Measurements from ENCODE around the gene ADRM1.

Gene ADRM1

DNA sequence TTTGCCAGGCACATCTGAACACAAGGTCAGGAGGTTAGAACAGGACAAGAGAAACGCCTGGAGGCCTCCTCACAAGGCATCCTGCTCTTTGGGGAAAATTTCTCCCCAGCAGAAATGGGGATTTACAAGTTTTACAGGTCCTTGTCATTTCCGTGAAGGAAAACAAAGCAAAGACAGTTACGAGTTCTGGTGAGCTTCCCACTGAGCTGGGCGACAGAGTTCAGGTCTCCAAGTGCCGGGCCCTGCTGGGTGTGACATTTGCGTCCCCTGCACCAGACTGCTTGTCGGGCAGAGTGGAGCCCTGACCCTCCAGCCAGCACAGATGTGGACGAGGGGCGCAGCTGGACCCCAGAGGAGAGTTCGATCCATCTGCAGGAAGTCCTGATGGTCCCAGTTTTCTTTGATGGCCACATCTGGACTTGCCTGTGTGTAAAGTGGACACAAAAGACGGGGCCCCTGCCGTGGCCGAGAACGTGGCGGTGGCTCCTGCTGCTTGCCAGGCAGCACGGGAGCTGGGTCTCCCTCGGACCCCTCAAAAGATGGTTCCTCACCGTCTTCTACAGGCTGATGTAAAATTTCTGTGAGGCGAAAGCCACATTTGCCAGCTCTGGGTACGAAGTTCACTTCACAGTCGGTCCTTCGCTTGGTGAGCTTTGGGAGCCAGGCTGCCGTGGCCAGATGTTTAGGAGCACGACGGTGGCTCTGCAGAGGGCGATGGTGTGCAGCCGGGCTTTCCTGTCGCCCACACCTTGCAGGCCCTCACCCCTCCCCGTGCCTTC lies 5.2 kb upstream of the ADRM1 start:
- no peak overlapping the region for H3K4me3 ChIP-seq (ENCODE audit: low read length)
- DNase-seq (ENCODE audit: low read depth) = no peak
- TF ChIP-seq, protein P1, sequence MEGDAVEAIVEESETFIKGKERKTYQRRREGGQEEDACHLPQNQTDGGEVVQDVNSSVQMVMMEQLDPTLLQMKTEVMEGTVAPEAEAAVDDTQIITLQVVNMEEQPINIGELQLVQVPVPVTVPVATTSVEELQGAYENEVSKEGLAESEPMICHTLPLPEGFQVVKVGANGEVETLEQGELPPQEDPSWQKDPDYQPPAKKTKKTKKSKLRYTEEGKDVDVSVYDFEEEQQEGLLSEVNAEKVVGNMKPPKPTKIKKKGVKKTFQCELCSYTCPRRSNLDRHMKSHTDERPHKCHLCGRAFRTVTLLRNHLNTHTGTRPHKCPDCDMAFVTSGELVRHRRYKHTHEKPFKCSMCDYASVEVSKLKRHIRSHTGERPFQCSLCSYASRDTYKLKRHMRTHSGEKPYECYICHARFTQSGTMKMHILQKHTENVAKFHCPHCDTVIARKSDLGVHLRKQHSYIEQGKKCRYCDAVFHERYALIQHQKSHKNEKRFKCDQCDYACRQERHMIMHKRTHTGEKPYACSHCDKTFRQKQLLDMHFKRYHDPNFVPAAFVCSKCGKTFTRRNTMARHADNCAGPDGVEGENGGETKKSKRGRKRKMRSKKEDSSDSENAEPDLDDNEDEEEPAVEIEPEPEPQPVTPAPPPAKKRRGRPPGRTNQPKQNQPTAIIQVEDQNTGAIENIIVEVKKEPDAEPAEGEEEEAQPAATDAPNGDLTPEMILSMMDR (conservative IDR thresholded peaks at IDR 0.05; ENCODE audit: low read depth, low read length) = no peak

DNA sequence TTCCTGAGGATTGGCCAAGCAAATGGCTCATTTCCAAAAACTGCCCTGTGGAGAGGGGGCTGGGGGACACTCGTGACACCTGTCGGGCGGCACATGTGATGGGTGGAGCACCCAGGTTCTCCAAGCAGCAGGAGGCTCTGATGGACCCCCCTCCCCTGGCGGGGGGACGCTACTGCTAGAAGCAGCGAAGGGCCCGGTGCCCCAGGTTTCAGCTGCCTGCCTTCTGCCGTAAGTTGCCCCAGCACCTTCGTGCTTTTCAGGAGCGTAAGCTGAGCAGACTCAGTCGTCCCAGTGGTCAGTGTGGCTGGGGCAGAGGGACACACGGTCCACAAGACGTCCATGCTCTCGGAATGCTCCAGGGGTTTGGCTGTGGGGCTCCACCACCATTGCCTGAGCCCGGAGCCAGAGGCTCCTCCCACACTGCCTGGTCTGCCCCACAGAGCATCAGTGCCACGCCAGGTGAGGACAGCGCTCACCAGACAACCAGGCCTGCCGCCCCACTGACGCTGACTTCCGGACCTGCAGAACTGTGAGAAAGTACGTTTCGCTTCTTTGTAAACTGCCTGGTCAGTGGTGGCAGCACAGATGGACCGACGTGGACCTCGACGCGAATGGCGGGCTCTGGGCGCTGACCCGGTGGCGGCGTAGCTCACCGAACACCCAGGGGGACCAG lies 4.1 kb upstream of the ADRM1 start:
- no peak overlapping the region for H3K4me3 ChIP-seq (ENCODE audit: low read length)
- TF ChIP-seq, protein P1 (conservative IDR thresholded peaks at IDR 0.05; ENCODE audit: low read depth, low read length) = no peak
- no peak for DNase-seq (ENCODE audit: low read depth)

DNA sequence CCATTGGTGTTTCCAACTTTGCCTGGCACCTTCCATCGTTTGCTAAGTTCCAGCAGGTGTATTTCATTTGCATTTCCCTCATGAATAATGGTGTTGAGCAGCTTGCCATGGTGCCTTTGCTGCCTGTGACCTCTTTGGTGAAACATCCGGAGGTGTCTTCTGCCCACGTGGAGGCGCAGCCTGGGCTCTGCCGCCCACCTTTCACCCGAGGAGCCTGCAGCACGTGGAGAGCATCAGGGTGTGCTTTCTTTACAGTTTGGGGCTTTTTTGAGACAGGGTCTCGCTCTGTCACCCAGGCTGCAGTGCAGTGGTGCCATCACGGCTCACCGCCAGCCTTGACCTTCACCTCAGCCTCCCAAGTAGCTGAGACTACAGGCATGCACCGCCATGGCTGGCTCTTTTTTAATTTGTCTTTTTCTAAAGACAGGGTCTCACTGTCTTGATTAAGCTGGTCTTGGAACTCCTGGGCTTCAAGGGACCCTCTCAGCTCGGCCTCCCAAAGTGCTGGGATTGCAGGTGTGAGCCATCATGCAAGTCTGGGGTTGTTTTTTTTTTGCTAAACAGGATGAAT lies 3.0 kb upstream of the ADRM1 start:
- TF ChIP-seq, protein P1 (conservative IDR thresholded peaks at IDR 0.05; ENCODE audit: low read depth, low read length) = no peak
- no peak for DNase-seq (ENCODE audit: low read depth)

DNA sequence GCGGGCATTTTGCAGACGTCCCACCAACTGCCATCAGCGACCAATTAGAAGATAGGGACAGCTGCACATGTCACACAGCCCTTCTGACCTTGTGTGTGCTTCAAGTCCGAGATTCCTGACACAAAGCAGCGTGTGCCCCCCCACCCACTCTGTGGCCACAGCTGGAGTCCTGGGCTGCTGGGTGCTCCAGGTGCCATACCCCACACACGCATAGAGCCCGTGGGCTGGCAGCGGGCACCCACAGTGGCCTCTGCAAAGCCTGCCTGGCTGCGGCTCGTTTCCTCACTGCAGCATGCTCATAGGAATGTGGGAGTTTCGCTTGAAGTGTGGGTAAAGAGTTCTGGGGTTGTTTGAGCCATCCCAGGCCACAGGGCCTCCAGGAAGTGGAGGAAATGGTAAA lies 2.5 kb upstream of the ADRM1 start:
- no peak overlapping the region for H3K4me3 ChIP-seq (ENCODE audit: low read length)
- no peak for DNase-seq (ENCODE audit: low read depth)
- TF ChIP-seq, protein P1 (conservative IDR thresholded peaks at IDR 0.05; ENCODE audit: low read depth, low read length) = no peak

More for the DNA sequence above, 3.0 kb upstream of the ADRM1 start:
- no peak overlapping the region for H3K4me3 ChIP-seq (ENCODE audit: low read length)

DNA sequence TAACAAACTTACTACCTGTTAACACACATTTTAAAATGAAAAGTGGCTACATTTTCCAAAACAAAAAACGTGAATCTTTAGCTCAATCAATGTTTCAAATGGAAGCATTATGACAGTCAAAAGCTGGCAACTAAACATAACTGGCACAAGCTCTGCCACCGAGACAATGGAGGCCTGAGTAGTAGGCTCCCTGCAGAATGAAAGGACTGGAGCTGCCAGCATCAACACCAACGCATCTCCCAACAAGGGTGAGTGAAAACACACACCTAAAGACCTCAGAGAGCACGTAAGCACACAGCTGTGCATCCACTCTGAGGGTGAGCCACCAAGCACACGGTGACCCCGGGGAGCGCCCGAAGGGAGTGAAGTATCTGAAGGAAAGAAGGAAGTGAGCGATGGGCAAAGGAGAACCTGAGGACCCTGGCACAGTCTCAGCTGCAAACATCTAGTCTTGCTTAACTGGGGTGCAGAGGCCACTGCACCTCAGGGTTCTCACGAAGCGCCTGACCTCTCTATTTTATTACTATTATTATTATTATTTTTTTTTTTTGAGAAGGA lies 1.6 kb upstream of the ADRM1 start:
- TF ChIP-seq, protein P1 (conservative IDR thresholded peaks at IDR 0.05; ENCODE audit: low read depth, low read length) = no peak
- H3K4me3 ChIP-seq (ENCODE audit: low read length) = no peak overlapping the region
- DNase-seq (ENCODE audit: low read depth) = no peak

DNA sequence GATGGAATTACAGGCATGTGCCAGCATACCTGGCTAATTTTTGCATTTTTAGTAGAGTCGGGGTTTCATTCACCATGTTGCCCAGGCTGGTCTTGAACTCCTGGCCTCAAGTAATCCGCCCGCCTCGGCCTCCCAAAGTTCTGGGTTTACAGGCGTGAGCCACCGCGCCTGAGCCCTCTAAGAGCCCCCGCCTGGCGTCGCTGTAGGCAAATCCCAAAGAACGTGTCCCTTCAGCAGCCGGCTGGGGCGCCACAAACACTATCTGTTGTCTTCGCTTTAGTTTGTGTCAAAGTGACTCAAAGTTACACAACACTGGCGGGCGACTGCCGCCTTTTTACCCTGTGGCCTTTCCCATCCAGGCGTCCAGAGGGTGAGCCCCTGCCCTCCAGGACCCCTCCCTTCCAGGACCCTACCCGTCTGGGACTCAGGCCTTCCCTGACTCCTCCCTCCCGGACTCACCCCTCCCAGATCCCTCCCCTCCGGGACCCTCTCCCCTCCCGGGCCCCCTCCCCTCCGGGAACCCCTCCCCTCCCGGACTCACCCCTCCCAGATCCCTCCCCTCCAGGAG lies 940 bp upstream of the ADRM1 start:
- TF ChIP-seq, protein P1 (conservative IDR thresholded peaks at IDR 0.05; ENCODE audit: low read depth, low read length) = peak; percentile 85
- H3K4me3 ChIP-seq (ENCODE audit: low read length) = peak overlapping the region; percentile 63
- DNase-seq (ENCODE audit: low read depth) = peak; percentile 69
